HPDE6-E6E7 (cell line): Measurements from ENCODE around the gene TOGARAM1.
"Not testable (repeated sequence)": the region's sequence is repeated elsewhere in the genome, so short reads cannot be mapped to it uniquely, and the experiment has no call there.

Source experiments
- DNase-seq: peaks from one replicate; pipeline ENCODE4 v3.0.0; 2011; ENCODE audit warnings: missing footprints; ENCODE audit errors: extremely low spot score

Gene TOGARAM1

GRCh38 chr14:45038865-45039264 lies 76.9 kb downstream of the TOGARAM1 start:
- DNase-seq, result no peak

DNA sequence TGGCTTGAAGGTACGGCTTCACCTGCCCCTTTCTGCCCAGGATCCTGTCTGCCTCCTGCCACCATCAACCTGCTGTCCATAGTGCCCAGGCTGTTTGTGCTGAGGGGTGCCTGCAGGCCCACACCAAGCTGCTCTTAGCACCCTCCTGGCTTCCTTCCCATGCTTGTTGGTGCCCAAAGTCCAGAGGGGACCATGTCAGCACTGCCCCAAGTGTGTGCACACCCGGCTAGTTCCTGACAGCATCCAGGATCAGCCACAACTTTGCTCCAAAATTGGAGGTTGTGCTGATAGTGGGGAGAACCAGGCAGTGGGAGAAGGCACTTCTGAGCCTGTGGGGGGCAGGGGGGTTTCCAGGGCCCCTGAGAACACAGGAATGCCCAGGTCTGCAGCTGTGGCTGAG lies 77.4 kb downstream of the TOGARAM1 start:
- DNase-seq, result no peak

DNA sequence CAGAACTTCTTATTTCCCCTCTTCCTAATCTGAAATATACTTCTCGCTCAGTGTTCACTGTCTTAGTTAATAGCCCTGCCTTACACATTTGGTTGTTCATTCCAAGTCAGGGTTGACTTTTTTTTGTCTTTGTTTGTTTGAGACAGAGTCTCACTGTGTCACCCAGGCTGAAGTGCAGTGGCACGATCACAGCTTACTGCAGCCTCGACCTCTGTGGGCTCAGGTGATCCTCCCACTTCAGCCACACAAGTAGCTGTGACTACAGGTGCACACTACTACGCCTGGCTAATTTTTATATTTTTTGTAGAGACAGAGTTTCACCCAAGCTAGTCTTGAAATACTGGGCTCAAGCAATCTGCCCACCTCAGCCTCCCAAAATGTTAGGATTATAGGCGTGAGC lies 79.7 kb downstream of the TOGARAM1 start:
- DNase-seq, result no peak

GRCh38 chr14:45044638-45045037 lies 82.6 kb downstream of the TOGARAM1 start:
- DNase-seq, result no peak

DNA sequence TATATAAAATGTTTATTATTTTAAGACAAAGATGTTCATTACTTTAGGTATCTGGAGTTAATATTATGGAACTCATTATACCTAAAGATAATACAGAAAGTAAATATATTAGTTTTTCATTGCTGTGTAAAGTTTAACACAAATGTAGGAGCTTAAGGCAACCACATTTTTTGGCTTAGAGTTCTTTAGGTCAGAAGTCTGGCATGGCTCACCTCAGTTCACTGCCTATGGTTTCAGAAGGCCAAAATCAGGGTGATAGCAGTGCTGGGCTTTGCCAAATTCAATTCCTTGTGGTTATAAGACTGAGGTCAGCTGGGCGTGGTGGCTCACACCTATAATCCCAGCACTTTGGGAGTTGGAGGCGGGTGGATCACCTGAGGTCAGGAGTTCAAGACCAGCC lies 86.4 kb downstream of the TOGARAM1 start:
- DNase-seq, result no peak

GRCh38 chr14:45051180-45051579 lies 89.2 kb downstream of the TOGARAM1 start:
- no peak for DNase-seq

GRCh38 chr14:45051896-45052295 lies 89.9 kb downstream of the TOGARAM1 start:
- no peak for DNase-seq

DNA sequence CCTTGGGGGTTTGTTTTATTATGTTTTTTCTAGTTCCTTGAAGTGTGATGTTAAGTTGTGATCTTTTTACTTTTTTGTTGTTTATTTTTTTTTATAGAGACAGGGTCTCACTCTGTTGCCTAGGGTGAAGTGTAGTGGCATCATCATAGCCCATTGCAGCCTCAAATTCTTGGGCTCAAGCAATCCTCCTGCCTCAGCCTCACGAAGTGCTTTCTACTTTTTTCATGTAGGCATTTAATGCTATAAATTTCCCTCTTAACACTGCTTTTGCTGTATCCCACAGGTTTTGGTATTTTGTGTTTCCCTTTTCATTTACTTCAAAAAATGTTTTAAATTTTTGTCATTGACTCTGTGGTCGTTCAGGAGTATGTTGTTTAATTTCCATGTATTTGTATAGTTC lies 95.4 kb downstream of the TOGARAM1 start:
- no peak for DNase-seq

DNA sequence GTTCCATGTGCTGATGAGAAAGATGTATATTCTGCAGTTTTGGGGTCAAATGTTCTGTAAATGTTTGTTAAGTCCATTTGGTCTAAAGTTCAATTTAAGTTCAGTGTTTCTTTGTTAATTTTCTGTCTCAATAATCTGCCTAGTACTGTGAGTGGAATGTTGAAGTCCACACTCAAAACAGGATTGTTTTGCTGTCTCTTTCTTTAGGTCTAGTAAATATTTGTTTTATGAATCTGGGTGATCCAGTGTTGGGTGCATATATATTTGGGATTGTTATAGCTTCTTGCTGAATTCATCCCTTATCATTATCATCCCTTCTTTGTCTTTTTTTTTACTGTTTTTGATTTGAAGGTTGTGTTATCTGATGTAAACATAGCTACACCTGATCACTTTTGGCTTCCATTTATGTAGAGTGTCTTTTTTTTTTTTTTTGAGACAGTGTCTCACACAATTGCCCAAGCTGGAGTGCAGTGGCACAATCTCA lies 95.9 kb downstream of the TOGARAM1 start:
- no peak for DNase-seq

DNA sequence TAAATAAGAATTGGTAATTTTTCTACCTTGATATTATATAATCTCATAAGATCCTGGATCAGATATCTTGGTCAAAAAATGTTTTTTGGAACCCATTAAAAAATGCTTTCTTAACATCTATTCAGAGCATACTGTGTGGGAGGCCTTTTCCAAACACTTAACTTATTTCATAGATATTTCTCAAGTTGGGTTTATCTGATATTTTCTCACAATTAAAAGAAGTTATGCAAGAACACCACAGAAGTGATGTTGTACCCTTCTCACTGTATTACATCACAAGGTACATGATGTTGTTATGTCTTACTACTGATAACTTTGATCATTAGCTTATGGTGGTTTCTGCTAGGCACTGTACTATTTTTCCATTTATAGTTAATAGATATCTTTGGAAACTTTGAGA lies 98.6 kb downstream of the TOGARAM1 start:
- DNase-seq, result no peak

DNA sequence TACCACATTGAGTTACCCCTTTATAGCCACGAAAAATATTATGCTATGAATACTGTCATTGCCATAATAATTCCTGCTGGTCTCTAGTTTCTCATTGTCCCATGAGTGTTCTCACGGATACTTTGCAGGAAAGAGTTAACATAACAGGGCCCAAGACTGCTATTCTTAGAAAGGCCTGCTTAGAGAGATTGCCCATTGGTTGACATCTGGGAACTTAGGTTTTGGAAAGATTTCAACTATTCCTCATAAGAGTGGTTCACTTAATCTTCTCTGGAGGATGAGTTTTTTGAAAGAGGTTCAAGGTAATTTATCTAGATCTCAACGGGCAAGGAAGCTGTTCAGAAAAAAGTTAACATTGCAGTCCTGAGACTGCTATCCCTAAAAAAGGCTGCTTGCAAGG lies 103.5 kb downstream of the TOGARAM1 start:
- no peak for DNase-seq

DNA sequence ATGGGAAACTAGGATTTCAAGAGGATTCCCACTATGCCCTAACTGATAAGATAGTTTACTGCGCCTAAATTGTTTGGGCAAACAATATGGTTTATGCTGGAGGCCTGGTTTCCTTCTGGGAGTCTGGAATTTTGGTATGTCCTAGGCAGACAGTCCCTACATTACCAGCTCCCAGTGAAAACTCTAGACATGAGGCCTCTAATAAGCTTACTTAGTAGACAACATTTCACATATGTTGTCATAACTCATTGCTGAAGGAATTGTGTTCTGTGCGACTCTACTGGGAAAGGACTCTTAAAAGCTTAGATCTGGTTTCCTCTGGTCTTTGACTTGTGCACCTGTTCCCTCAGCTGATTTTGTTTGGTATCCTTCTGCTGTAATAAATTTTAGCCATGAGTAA lies 104.0 kb downstream of the TOGARAM1 start:
- no peak for DNase-seq

DNA sequence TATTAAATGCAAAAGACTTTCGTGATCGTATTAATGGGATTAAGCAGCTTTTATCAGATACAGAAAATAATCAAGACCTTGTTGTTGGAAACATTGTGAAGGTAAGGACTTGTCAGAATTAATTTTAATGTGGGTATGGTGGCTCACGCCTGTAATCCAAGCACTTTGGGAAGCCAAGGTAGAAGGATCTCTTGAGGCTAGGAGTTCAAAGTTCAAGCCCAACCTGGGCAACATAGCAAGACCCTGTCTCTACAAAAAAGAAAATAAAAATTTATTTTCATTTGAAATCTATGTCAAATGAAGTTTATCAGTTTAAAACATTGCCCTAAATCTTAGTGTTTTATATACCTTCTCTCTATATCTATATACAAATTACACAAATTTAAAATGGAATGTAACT lies 104.7 kb downstream of the TOGARAM1 start:
- no peak for DNase-seq

GRCh38 chr14:45068396-45068795 lies 106.4 kb downstream of the TOGARAM1 start:
- DNase-seq, result no peak

DNA sequence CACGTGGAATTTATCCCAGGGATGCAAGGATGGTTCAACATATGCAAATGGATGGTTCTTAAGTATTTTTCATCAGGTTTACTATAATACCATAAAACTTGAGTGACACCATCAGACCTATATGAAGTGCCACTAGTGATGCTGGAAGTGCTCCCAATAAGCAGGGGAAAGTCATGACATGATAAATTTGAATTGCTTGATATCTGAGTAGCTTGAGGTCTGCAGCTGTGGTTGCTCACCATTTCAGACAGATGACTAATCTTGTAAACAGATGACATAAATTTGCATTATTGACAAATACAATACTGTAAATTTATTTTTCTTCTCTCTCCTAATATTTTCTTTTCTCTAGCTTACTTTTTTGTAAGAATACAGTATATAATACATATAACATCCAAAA lies 108.2 kb downstream of the TOGARAM1 start:
- no peak for DNase-seq

GRCh38 chr14:45072126-45072525 lies 110.1 kb downstream of the TOGARAM1 start:
- no peak for DNase-seq

- DNase-seq, result no peak
Measured at GRCh38 chr14:45073231-45073879, 111.4 kb downstream of the TOGARAM1 start.

GRCh38 chr14:45078323-45078722 lies 116.3 kb downstream of the TOGARAM1 start:
- no peak for DNase-seq

DNA sequence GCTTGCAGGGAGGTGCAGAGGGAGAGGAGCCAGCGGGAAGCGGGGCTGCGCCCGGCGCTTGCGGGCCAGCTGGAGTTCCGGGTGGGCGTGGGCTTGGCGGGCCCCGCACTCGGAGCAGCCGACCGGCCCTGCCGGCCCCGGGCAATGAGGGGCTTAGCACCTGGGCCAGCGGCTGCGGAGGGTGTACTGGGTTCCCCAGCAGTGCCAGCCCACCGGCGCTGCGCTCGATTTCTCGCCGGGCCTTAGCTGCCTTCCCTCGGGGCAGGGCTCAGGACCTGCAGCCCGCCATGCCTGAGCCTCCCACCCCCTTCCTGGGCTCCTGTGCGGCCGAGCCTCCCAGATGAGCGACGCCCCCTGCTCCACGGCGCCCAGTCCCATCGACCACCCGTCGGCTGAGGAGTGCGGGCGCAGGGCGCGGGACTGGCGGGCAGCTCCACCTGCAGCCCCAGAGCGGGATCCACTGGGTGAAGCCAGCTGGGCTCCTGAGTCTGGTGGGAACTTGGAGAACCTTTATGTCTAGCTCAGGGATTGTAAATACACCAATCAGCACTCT lies 118.5 kb downstream of the TOGARAM1 start:
- not testable (repeated sequence) for DNase-seq

DNA sequence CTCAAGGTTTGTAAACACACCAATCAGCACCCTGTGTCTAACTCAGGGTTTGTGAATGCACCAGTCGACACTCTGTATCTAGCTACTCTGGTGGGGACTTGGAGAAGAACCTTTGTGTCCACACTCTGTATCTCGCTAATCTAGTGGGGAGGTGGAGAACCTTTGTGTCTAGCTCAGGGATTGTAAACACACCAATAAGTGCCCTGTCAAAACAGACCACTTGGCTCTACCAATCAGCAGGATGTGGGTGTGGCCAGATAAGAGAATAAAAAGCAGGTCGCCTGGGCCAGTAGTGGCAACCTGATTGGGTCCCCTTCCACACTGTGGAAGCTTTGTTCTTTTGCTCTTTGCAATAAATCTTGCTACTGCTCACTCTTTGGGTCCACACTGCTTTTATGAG lies 119.1 kb downstream of the TOGARAM1 start:
- not testable (repeated sequence) for DNase-seq

GRCh38 chr14:45082420-45082819 lies 120.4 kb downstream of the TOGARAM1 start:
- DNase-seq, result no peak

GRCh38 chr14:45083617-45083975 lies 121.6 kb downstream of the TOGARAM1 start:
- DNase-seq, result no peak

GRCh38 chr14:45083976-45084722 lies 122.2 kb downstream of the TOGARAM1 start, which contains the start of gene PRPF39:
Gene PRPF39 (plus strand): TSS chr14:45084116. CDS start chr14:45095240, 11,124 bp downstream.
- DNase-seq, result peak; percentile 93
